Measurements from ENCODE around the gene ZNF106.

- TF ChIP-seq CTCF (IDR thresholded peaks at IDR 0.05) (no peak), POLR2A (IDR thresholded peaks at IDR 0.05) (no peak)
These were observed 7.3 kb downstream of the ZNF106 start for GRCh38 chr15:42483677-42484076.

Data from adrenal gland (tissue), 5 donors.